ENCODE measurements around the gene ADAMTS10.
"Not testable (repeated sequence)": the region's sequence is repeated elsewhere in the genome, so short reads cannot be mapped to it uniquely, and the experiment has no call there.

The ADAMTS10 gene

GRCh38 chr19:8567522-8568172 is 42.9 kb downstream of the ADAMTS10 start:
- DNase-seq: no peak
- no peak overlapping the region for H3K4me3 ChIP-seq (ENCODE audit: low read depth, low read length)
- H3K4me1 ChIP-seq: no peaks in the 10 kb centered on the region
- TF ChIP-seq CTCF (IDR thresholded peaks at IDR 0.05; ENCODE audit: low read depth, low read length): no peak
- H3K9me3 ChIP-seq: no peaks in the 10 kb centered on the region
- H3K36me3 ChIP-seq: no peaks in the 10 kb centered on the region
- no peaks in the 10 kb centered on the region for H3K27me3 ChIP-seq

- Histone ChIP-seq H3K27me3 (no peaks in the 10 kb centered on the region), H3K9me3 (no peaks in the 10 kb centered on the region), H3K4me3 (ENCODE audit: low read depth, low read length) (no peak overlapping the region), H3K4me1 (no peaks in the 10 kb centered on the region), H3K36me3 (no peaks in the 10 kb centered on the region)
- no peak for TF ChIP-seq CTCF (IDR thresholded peaks at IDR 0.05; ENCODE audit: low read depth, low read length)
- no peak for DNase-seq
These were observed 43.7 kb downstream of the ADAMTS10 start for GRCh38 chr19:8566855-8567254.

- DNase-seq; H3K27me3 ChIP-seq; H3K9me3 ChIP-seq; H3K4me3 ChIP-seq (ENCODE audit: low read depth, low read length); H3K4me1 ChIP-seq; H3K36me3 ChIP-seq: not testable (repeated sequence)
These were observed 45.6 kb downstream of the ADAMTS10 start for GRCh38 chr19:8564866-8565265.

- Histone ChIP-seq H3K9me3 (no peaks in the 10 kb centered on the region), H3K4me1 (no peaks in the 10 kb centered on the region), H3K27me3 (no peaks in the 10 kb centered on the region), H3K4me3 (ENCODE audit: low read depth, low read length) (no peak overlapping the region), H3K36me3 (no peaks in the 10 kb centered on the region)
- no peak for DNase-seq
- no peak for TF ChIP-seq CTCF (IDR thresholded peaks at IDR 0.05; ENCODE audit: low read depth, low read length)
These were observed 49.3 kb downstream of the ADAMTS10 start for GRCh38 chr19:8561075-8561764.

- DNase-seq: no peak
- no peaks in the 10 kb centered on the region for H3K27me3 ChIP-seq
- H3K4me1 ChIP-seq: no peaks in the 10 kb centered on the region
- TF ChIP-seq CTCF (IDR thresholded peaks at IDR 0.05; ENCODE audit: low read depth, low read length): no peak
- H3K9me3 ChIP-seq: no peaks in the 10 kb centered on the region
- H3K36me3 ChIP-seq: no peaks in the 10 kb centered on the region
- H3K4me3 ChIP-seq (ENCODE audit: low read depth, low read length): no peak overlapping the region
These were observed 52.2 kb downstream of the ADAMTS10 start for GRCh38 chr19:8558325-8558724.

GRCh38 chr19:8557642-8558238 is 52.8 kb downstream of the ADAMTS10 start:
- no peak for TF ChIP-seq CTCF (IDR thresholded peaks at IDR 0.05; ENCODE audit: low read depth, low read length)
- Histone ChIP-seq H3K4me1 (no peaks in the 10 kb centered on the region), H3K9me3 (no peaks in the 10 kb centered on the region), H3K27me3 (no peaks in the 10 kb centered on the region), H3K4me3 (ENCODE audit: low read depth, low read length) (no peak overlapping the region), H3K36me3 (no peaks in the 10 kb centered on the region)
- no peak for DNase-seq

- not testable (repeated sequence) for H3K9me3 ChIP-seq; H3K4me1 ChIP-seq; H3K27me3 ChIP-seq; DNase-seq; H3K36me3 ChIP-seq; H3K4me3 ChIP-seq (ENCODE audit: low read depth, low read length)
These were observed 56.8 kb downstream of the ADAMTS10 start for GRCh38 chr19:8553729-8554128.

Measured in BE2C (cell line).